ENCODE data around the gene SRCIN1.

Gene SRCIN1

GRCh38 chr17:38544839-38545209, 60.9 kb downstream of the SRCIN1 start:
- Histone ChIP-seq H3F3A (ENCODE audit: insufficient read depth) (no peaks in the 10 kb centered on the region), H3K4me3 (ENCODE audit: insufficient read depth, low read length, poor library complexity, severe bottlenecking) (no peak overlapping the region), H4K20me1 (ENCODE audit: low read depth, low read length) (no peaks in the 10 kb centered on the region), H3K9me2 (replicated peaks; ENCODE audit: insufficient read depth, low read length) (no peaks in the 10 kb centered on the region), H3K79me2 (ENCODE audit: insufficient read depth, low read length) (no peaks in the 10 kb centered on the region), H2AFZ (ENCODE audit: low read depth, low read length, severe bottlenecking) (no peak overlapping the region), H3K9ac (ENCODE audit: low read length) (no peak overlapping the region), H3K9me3 (ENCODE audit: insufficient read depth, low read length) (no peaks in the 10 kb centered on the region), H3K36me3 (ENCODE audit: low read length) (no peaks in the 10 kb centered on the region), H3K27me3 (ENCODE audit: low read length) (no peaks in the 10 kb centered on the region), H3K4me2 (ENCODE audit: low read depth, low read length, poor library complexity, severe bottlenecking) (no peak overlapping the region), H3K27ac (ENCODE audit: low read depth, low read length) (no peak overlapping the region)
- TF ChIP-seq EZH2phosphoT487 (conservative IDR thresholded peaks at IDR 0.05; ENCODE audit: low read length) (no peak), CTCF (IDR thresholded peaks at IDR 0.05; ENCODE audit: insufficient read depth, low read length, poor library complexity, severe bottlenecking) (no peak)

- Histone ChIP-seq H3K4me2 (ENCODE audit: low read depth, low read length, poor library complexity, severe bottlenecking) (no peak overlapping the region), H3K27ac (ENCODE audit: low read depth, low read length) (no peak overlapping the region)
- TF ChIP-seq CTCF (IDR thresholded peaks at IDR 0.05; ENCODE audit: insufficient read depth, low read length, poor library complexity, severe bottlenecking) (no peak), EZH2phosphoT487 (conservative IDR thresholded peaks at IDR 0.05; ENCODE audit: low read length) (no peak)
These were observed 61.4 kb downstream of the SRCIN1 start for GRCh38 chr17:38544175-38544838.

GRCh38 chr17:38543403-38544174, 62.2 kb downstream of the SRCIN1 start:
- no peaks in the 10 kb centered on the region for H4K20me1 ChIP-seq (ENCODE audit: low read depth, low read length)
- no peaks in the 10 kb centered on the region for H3K9me3 ChIP-seq (ENCODE audit: insufficient read depth, low read length)
- no peak overlapping the region for H3K27ac ChIP-seq (ENCODE audit: low read depth, low read length)
- no peak overlapping the region for H3K9ac ChIP-seq (ENCODE audit: low read length)
- H3K36me3 ChIP-seq (ENCODE audit: low read length): no peaks in the 10 kb centered on the region
- no peak overlapping the region for H3K4me2 ChIP-seq (ENCODE audit: low read depth, low read length, poor library complexity, severe bottlenecking)
- H3K79me2 ChIP-seq (ENCODE audit: insufficient read depth, low read length): no peaks in the 10 kb centered on the region
- H3F3A ChIP-seq (ENCODE audit: insufficient read depth): no peaks in the 10 kb centered on the region
- no peak overlapping the region for H3K4me3 ChIP-seq (ENCODE audit: insufficient read depth, low read length, poor library complexity, severe bottlenecking)
- no peak for TF ChIP-seq EZH2phosphoT487 (conservative IDR thresholded peaks at IDR 0.05; ENCODE audit: low read length)
- TF ChIP-seq CTCF (IDR thresholded peaks at IDR 0.05; ENCODE audit: insufficient read depth, low read length, poor library complexity, severe bottlenecking): no peak
- no peaks in the 10 kb centered on the region for H3K9me2 ChIP-seq (replicated peaks; ENCODE audit: insufficient read depth, low read length)
- H3K27me3 ChIP-seq (ENCODE audit: low read length): no peaks in the 10 kb centered on the region
- H2AFZ ChIP-seq (ENCODE audit: low read depth, low read length, severe bottlenecking): no peak overlapping the region

More at GRCh38 chr17:38544175-38544838, 61.4 kb downstream of the SRCIN1 start:
- H3K27me3 ChIP-seq (ENCODE audit: low read length): no peaks in the 10 kb centered on the region
- H3K9me3 ChIP-seq (ENCODE audit: insufficient read depth, low read length): no peaks in the 10 kb centered on the region
- no peaks in the 10 kb centered on the region for H3K9me2 ChIP-seq (replicated peaks; ENCODE audit: insufficient read depth, low read length)
- no peak overlapping the region for H3K4me3 ChIP-seq (ENCODE audit: insufficient read depth, low read length, poor library complexity, severe bottlenecking)
- no peak overlapping the region for H3K9ac ChIP-seq (ENCODE audit: low read length)
- H3K79me2 ChIP-seq (ENCODE audit: insufficient read depth, low read length): no peaks in the 10 kb centered on the region
- H2AFZ ChIP-seq (ENCODE audit: low read depth, low read length, severe bottlenecking): no peak overlapping the region
- no peaks in the 10 kb centered on the region for H3F3A ChIP-seq (ENCODE audit: insufficient read depth)
- no peaks in the 10 kb centered on the region for H4K20me1 ChIP-seq (ENCODE audit: low read depth, low read length)
- H3K36me3 ChIP-seq (ENCODE audit: low read length): no peaks in the 10 kb centered on the region
